Measurements from ENCODE around the gene DTWD2.

The DTWD2 gene

DNA sequence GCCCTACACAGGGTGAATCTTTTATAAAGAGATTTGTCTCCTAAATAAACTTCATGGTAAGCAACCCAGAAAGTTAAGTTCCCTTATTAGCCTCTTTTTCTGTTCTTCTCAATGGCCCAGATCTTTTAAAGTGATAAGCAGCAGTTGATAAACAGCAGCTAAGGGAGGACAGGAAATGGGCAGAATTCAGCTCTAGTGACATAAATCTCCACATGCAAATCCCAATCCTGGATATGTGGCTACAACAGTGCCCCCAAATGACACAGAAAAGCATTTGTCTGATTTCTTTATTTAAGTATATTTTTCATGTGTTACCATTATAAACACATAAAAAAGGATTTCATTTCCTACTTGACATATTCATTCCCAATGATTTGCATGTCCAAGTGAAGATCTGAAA, 199.0 kb downstream of the DTWD2 start:
- TF ChIP-seq CTCF (IDR thresholded peaks at IDR 0.05): no peak; the same call in 1 of the 2 replicates

- TF ChIP-seq CTCF (IDR thresholded peaks at IDR 0.05): no peak
Measured at GRCh38 chr5:118788351-118788750, 200.0 kb downstream of the DTWD2 start.

All from LNCAP (cell line).